Esophagus muscularis mucosa (tissue), 4 donors: Measurements from ENCODE around the gene CCRL2. TPM values are rescaled to one million over a fixed set of nuclear protein-coding genes. Genes with fewer than 3 reads are reported as not detected.

Experiments
- DNase-seq: peaks from one replicate; pipeline ENCODE4 v3.0.0-alpha.2; 2017; ENCODE audit errors: extremely low spot score
- H3K27ac ChIP-seq, 4 donors: fragments of 200-600 bp; sonication (generic); replicated peaks in 1 of 4; 1 replicate in 3 of 4; 2 replicates in 1 of 4; pipeline ENCODE4 v1.5.1; 2016 to 2019; ENCODE audit warnings: mild to moderate bottlenecking in 1 of 4
- H3K27me3 ChIP-seq, 4 donors: fragments of 200-600 bp; sonication (generic); one replicate each; pipeline versions ENCODE4 v1.5.1 to v1.6.0; 2016 to 2019
- H3K36me3 ChIP-seq, 4 donors: fragments of 200-600 bp; sonication (generic); one replicate each; pipeline ENCODE4 v1.5.1; 2016 to 2019
- H3K4me1 ChIP-seq, 4 donors: fragments of 200-600 bp; sonication (generic); one replicate each; pipeline ENCODE4 v1.5.1; 2016 to 2019
- H3K4me3 ChIP-seq, 4 donors: fragments of 200-600 bp; sonication (generic); 1 replicate in 2 of 4; 2 replicates in 2 of 4; pipeline ENCODE4 v1.5.1; 2016 to 2019; ENCODE audit warnings: mild to moderate bottlenecking in 4 of 4, moderate library complexity in 1 of 4
- H3K9me3 ChIP-seq, 4 donors: fragments of 200-600 bp; sonication (generic); 1 replicate in 3 of 4; 2 replicates in 1 of 4; pipeline ENCODE4 v1.5.1; 2016 to 2019
- EP300 ChIP-seq: sonication (generic); formaldehyde crosslinking; IDR thresholded peaks from one replicate; pipeline ENCODE4 v1.6.1; 2017; ENCODE audit warnings: antibody characterized with exemption
- POLR2A ChIP-seq: fragments of 450-650 bp; IDR thresholded peaks from one replicate; pipeline ENCODE4 v1.6.1; 2017; ENCODE audit warnings: antibody characterized with exemption, moderate library complexity, mild to moderate bottlenecking, low read depth
- POLR2AphosphoS5 ChIP-seq, 2 donors: sonication (generic); formaldehyde crosslinking; IDR thresholded peaks; one replicate each; pipeline ENCODE4 v1.6.1; 2017; ENCODE audit warnings: antibody characterized with exemption in 2 of 2
- WGBS: methylation state at CpG from one replicate; pipeline ENCODE4 v1.1.5; 2018; 5-methylcytosine and 5-hydroxymethylcytosine counted together
- intact Hi-C: fragments of 100-400 bp; cut with DNase I; formaldehyde crosslinking; loops from one replicate; pipeline ENCODE4 v1.15.1; 2023
- total RNA-seq, 4 donors: library from RNA; depleted of rRNA; stranded (reverse); fragments of >200 nt; gene quantifications; one replicate each; pipeline versions ENCODE4 v1.1.0 to v1.2.1, GENCODE V29; 2016
- TF ChIP-seq, protein P1 (sequence below), 3 experiments: fragments of 200-600 bp in 2 of 3; fragments of 450-650 bp in 1 of 3; sonication (generic) in 2 of 3; IDR thresholded peaks; one replicate each; pipeline ENCODE4 v1.5.1; 2017 to 2019; ENCODE audit warnings: antibody characterized with exemption in 3 of 3, mild to moderate bottlenecking in 2 of 3, moderate library complexity in 1 of 3

CCRL2 gene
- total RNA-seq, 4 donors from 2014 or later = 1.1 to 3.0 (median 2.0) TPM

DNA sequence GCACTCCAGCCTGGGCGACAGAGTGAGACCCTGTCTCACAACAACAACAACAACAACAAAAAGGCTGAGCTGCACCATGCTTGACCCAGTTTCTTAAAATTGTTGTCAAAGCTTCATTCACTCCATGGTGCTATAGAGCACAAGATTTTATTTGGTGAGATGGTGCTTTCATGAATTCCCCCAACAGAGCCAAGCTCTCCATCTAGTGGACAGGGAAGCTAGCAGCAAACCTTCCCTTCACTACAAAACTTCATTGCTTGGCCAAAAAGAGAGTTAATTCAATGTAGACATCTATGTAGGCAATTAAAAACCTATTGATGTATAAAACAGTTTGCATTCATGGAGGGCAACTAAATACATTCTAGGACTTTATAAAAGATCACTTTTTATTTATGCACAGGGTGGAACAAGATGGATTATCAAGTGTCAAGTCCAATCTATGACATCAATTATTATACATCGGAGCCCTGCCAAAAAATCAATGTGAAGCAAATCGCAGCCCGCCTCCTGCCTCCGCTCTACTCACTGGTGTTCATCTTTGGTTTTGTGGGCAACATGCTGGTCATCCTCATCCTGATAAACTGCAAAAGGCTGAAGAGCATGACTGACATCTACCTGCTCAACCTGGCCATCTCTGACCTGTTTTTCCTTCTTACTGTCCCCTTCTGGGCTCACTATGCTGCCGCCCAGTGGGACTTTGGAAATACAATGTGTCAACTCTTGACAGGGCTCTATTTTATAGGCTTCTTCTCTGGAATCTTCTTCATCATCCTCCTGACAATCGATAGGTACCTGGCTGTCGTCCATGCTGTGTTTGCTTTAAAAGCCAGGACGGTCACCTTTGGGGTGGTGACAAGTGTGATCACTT, 34.3 kb upstream of the CCRL2 start:
- no peak overlapping the region for H3K4me3 ChIP-seq
- intact Hi-C loops = loop anchor here (10.0 kb wide), 2 partner anchors 158 to 288 kb away; no protein-coding TSS in a partner anchor
- no peaks in the 10 kb centered on the region for H3K4me1 ChIP-seq
- no peak for DNase-seq
- H3K27ac ChIP-seq = no peak overlapping the region
- H3K27me3 ChIP-seq = peaks cover 0 to 21% (median 0%) of the 10 kb centered on the region in 4 donors
- H3K9me3 ChIP-seq = no peaks in the 10 kb centered on the region
- TF ChIP-seq EP300 = no peak
- TF ChIP-seq, protein P1, sequence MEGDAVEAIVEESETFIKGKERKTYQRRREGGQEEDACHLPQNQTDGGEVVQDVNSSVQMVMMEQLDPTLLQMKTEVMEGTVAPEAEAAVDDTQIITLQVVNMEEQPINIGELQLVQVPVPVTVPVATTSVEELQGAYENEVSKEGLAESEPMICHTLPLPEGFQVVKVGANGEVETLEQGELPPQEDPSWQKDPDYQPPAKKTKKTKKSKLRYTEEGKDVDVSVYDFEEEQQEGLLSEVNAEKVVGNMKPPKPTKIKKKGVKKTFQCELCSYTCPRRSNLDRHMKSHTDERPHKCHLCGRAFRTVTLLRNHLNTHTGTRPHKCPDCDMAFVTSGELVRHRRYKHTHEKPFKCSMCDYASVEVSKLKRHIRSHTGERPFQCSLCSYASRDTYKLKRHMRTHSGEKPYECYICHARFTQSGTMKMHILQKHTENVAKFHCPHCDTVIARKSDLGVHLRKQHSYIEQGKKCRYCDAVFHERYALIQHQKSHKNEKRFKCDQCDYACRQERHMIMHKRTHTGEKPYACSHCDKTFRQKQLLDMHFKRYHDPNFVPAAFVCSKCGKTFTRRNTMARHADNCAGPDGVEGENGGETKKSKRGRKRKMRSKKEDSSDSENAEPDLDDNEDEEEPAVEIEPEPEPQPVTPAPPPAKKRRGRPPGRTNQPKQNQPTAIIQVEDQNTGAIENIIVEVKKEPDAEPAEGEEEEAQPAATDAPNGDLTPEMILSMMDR (IDR thresholded peaks at IDR 0.05) = peak; percentile 16 to 35 (median 28)
- WGBS = 92% methylated on average over 9 of the region's 9 CpGs
- H3K36me3 ChIP-seq = no peaks in the 10 kb centered on the region

DNA sequence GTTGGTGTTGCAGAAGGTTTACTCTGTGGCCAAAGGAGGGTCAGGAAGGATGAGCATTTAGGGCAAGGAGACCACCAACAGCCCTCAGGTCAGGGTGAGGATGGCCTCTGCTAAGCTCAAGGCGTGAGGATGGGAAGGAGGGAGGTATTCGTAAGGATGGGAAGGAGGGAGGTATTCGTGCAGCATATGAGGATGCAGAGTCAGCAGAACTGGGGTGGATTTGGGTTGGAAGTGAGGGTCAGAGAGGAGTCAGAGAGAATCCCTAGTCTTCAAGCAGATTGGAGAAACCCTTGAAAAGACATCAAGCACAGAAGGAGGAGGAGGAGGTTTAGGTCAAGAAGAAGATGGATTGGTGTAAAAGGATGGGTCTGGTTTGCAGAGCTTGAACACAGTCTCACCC, 32.3 kb upstream of the CCRL2 start:
- TF ChIP-seq, protein P1 (IDR thresholded peaks at IDR 0.05) = no peak
- TF ChIP-seq POLR2A (no peak), POLR2AphosphoS5 (IDR thresholded peaks at IDR 0.05) (no peak), EP300 (no peak)
- Histone ChIP-seq H3K36me3 (no peaks in the 10 kb centered on the region), H3K4me3 (no peak overlapping the region), H3K9me3 (no peaks in the 10 kb centered on the region), H3K4me1 (no peaks in the 10 kb centered on the region), H3K27me3 (peaks cover 0 to 21% (median 0%) of the 10 kb centered on the region in 4 donors), H3K27ac (no peak overlapping the region)
- intact Hi-C loops = loop anchor here (10.0 kb wide), 2 partner anchors 160 to 290 kb away; no protein-coding TSS in a partner anchor
- WGBS = 89% methylated on average over 3 of the region's 3 CpGs
- no peak for DNase-seq

DNA sequence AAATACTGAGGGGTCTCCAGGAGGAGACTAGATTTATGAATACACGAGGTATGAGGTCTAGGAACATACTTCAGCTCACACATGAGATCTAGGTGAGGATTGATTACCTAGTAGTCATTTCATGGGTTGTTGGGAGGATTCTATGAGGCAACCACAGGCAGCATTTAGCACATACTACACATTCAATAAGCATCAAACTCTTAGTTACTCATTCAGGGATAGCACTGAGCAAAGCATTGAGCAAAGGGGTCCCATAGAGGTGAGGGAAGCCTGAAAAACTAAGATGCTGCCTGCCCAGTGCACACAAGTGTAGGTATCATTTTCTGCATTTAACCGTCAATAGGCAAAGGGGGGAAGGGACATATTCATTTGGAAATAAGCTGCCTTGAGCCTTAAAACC, 31.8 kb upstream of the CCRL2 start:
- 80% methylated on average over 2 of the region's 2 CpGs for WGBS
- Histone ChIP-seq H3K27ac (no peak overlapping the region), H3K27me3 (peaks cover 0 to 21% (median 0%) of the 10 kb centered on the region in 4 donors), H3K4me3 (no peak overlapping the region), H3K36me3 (no peaks in the 10 kb centered on the region), H3K9me3 (no peaks in the 10 kb centered on the region), H3K4me1 (no peaks in the 10 kb centered on the region)
- DNase-seq = no peak
- TF ChIP-seq EP300 = no peak
- intact Hi-C loops = loop anchor here (10.0 kb wide), 2 partner anchors 160 to 290 kb away; no protein-coding TSS in a partner anchor

DNA sequence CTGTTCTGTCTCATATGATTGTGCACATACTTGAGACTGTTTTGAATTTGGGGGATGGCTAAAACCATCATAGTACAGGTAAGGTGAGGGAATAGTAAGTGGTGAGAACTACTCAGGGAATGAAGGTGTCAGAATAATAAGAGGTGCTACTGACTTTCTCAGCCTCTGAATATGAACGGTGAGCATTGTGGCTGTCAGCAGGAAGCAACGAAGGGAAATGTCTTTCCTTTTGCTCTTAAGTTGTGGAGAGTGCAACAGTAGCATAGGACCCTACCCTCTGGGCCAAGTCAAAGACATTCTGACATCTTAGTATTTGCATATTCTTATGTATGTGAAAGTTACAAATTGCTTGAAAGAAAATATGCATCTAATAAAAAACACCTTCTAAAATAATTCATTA, 31.2 kb upstream of the CCRL2 start:
- no peaks in the 10 kb centered on the region for H3K9me3 ChIP-seq
- H3K36me3 ChIP-seq = no peaks in the 10 kb centered on the region
- DNase-seq = no peak
- WGBS = 38% methylated on average over 2 of the region's 2 CpGs
- intact Hi-C loops = loop anchor here (10.0 kb wide), 2 partner anchors 161 to 291 kb away; no protein-coding TSS in a partner anchor
- peaks cover 0 to 21% (median 0%) of the 10 kb centered on the region in 4 donors for H3K27me3 ChIP-seq
- H3K4me3 ChIP-seq = no peak overlapping the region
- no peak for TF ChIP-seq POLR2A
- peaks cover 3 to 6% (median 5%) of the 10 kb centered on the region in 4 donors for H3K4me1 ChIP-seq
- H3K27ac ChIP-seq = no peak overlapping the region

DNA sequence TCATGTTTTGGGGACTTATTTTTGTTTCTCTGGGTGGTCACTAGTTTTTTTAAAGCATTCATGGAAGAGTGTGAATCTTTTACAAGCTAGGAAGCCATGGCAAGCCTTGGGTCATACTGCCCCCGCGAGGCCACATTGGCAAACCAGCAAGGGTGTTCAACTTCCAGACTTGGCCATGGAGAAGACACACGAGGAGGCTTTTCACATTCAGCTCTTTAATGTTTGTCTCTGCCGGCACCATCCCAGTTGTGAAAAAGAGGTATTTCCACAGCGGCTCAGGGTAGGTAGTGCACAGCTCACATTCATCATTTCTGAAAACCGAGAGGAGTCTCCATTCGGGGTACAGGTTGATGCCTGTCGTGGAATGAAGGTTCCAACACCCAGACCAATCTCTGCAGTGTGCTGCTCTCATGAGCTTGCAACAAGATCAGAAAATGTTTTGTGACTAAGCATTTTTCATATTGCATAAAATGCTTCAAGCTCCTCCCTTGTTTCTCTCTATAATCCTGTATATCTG, 28.6 kb upstream of the CCRL2 start:
- no peak for DNase-seq
- H3K36me3 ChIP-seq = no peaks in the 10 kb centered on the region
- H3K27me3 ChIP-seq = peaks cover 0 to 15% (median 0%) of the 10 kb centered on the region in 4 donors
- H3K9me3 ChIP-seq = no peaks in the 10 kb centered on the region
- H3K4me1 ChIP-seq = peaks cover 4 to 9% (median 8%) of the 10 kb centered on the region in 4 donors
- WGBS = 48% methylated on average over 8 of the region's 8 CpGs
- H3K27ac ChIP-seq = no peak overlapping the region
- intact Hi-C loops = loop anchor here (10.0 kb wide), 2 partner anchors 164 to 294 kb away; no protein-coding TSS in a partner anchor
- TF ChIP-seq EP300 = no peak
- TF ChIP-seq, protein P1 (IDR thresholded peaks at IDR 0.05) = peak; percentile 27 to 37 (median 30)
- TF ChIP-seq POLR2AphosphoS5 (IDR thresholded peaks at IDR 0.05) = no peak
- no peak overlapping the region for H3K4me3 ChIP-seq
